ENCODE measurements around the gene LENG1. TPM values are rescaled to one million over a fixed set of nuclear protein-coding genes. Genes with fewer than 3 reads are reported as not detected.
A peak's percentile ranks its signal among the peaks of the same experiment; 100 is the strongest.

LENG1 gene
- total and polyA plus RNA-seq, 2 experiments from 2014 or later = 6.9 to 10.2 TPM

DNA sequence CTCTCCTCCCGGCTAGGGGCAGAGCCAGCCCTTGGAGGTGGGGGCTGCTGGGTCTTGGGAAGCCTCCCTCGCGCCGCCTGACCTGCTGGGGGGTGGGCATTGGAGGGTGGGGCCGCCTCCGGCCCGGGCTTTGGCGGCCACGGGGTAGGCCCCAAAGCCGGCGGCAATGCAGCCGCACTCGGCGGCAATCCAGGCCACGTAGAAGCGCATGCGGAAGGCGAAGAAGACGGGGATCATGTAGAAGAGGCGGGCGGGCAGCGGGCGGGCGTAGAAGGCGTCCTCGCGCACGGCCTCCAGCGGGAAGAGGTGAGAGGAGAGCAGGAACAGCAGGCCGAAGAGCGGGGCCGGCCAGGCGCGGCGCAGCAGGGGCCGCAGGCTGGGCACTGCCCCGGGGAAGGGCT is 21.2 kb upstream of the LENG1 start:
- no peaks in the 10 kb centered on the region for H3K9me3 ChIP-seq (ENCODE audit: low read depth)
- H3K9me2 ChIP-seq (ENCODE audit: insufficient read depth) = no peaks in the 10 kb centered on the region
- no peaks in the 10 kb centered on the region; the same call in 1 of the 2 replicates for H3F3A ChIP-seq (ENCODE audit: insufficient read depth)
- H2AFZ ChIP-seq = no peak overlapping the region
- no peaks in the 10 kb centered on the region for H4K20me1 ChIP-seq (ENCODE audit: insufficient read depth)
- H3K4me2 ChIP-seq (ENCODE audit: unreplicated experiment) = no peak overlapping the region
- 0 out of 2 replicates have a peak, but pooled peaks cover 8% of the 10 kb centered on the region for H3K79me2 ChIP-seq (ENCODE audit: insufficient read depth)
- no peaks in the 10 kb centered on the region for H3K27me3 ChIP-seq (replicated peaks; ENCODE audit: insufficient read depth)
- in situ Hi-C loops (cut with MboI) = no loop called here
- H3K4me3 ChIP-seq = no peak overlapping the region
- 93 to 95% methylated on average over 25 to 37 of the region's 37 CpGs for WGBS, 2 experiments (ENCODE audit: low coverage in 1 of 2, low lambda C conversion rate in 2 of 2, missing lambda C conversion rate in 2 of 2)
- H3K4me1 ChIP-seq (ENCODE audit: insufficient read depth) = no peaks in the 10 kb centered on the region
- H3K36me3 ChIP-seq (ENCODE audit: low read depth) = peaks cover 16% of the 10 kb centered on the region; the same call in 1 of the 2 replicates
- H3K9ac ChIP-seq = no peak overlapping the region
- no peak for TF ChIP-seq EZH2 (IDR thresholded peaks at IDR 0.05; ENCODE audit: insufficient read depth, poor library complexity, severe bottlenecking)
- no peak overlapping the region for H3K27ac ChIP-seq
- no peak for DNase-seq

DNA sequence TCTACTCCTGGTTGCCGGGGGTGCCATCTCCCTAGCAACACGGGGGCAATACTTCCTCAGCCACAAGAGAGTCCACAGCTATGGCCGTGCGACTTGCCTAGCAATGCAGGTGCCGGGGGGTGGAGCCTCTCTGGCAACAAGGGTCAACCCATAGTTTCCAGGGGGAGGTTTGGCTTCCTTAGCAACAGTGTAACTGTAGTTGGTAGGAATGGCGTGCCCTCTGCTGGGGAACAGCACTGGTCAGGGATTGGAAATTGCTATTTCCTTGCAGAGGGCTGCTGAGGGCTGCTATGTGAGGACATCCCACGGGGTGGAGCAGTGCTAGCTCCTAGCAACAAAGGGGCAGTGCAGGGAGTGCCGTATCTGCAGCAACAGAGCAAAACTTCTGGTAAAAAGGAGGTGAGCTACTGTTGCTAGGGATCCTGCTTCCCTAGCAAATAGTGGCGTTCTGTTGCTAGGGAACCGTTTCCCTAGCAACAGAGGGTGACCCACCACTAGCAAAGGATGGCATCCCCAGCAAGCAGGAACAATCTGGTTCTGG is 20.5 kb upstream of the LENG1 start:
- no peak overlapping the region for H3K27ac ChIP-seq
- no peak for TF ChIP-seq EZH2 (IDR thresholded peaks at IDR 0.05; ENCODE audit: insufficient read depth, poor library complexity, severe bottlenecking)
- no peak for TF ChIP-seq EZH2phosphoT487 (IDR thresholded peaks at IDR 0.05; ENCODE audit: insufficient read depth, low read depth)

DNA sequence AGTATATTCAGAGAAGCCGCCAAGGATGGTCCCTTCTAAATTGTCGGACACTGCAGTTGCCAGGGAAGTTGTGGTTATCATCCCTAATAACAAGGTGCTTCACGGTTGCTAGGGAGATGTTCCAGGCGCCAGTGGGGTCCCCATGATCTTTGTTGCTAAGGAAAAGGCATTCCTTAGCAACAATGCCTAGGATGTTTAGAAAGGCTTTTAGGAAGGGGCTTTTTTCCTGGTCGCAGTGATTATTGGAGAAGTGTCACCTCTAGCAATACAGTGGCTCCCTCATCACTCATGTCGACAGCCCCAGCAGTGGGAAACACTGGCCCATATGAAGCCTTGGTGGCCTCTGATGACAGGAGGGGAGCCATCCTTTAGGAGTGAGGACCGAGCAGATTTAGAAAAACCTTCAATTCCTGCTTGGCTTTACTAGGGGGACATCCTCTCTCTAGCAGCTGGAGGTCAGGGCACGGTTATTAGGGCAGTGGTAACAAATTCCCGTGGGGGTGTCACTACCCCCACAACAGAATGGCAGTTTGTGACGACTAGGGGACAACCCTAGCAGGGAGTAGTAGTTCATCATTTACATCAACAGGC is 19.8 kb upstream of the LENG1 start:
- Histone ChIP-seq H3K9ac (no peak overlapping the region), H3K4me2 (ENCODE audit: unreplicated experiment) (no peak overlapping the region), H3K36me3 (ENCODE audit: low read depth) (peaks cover 16% of the 10 kb centered on the region; the same call in 1 of the 2 replicates), H3K4me3 (no peak overlapping the region), H3K9me3 (ENCODE audit: low read depth) (no peaks in the 10 kb centered on the region), H3K27ac (no peak overlapping the region), H3K9me2 (ENCODE audit: insufficient read depth) (no peaks in the 10 kb centered on the region), H3K4me1 (ENCODE audit: insufficient read depth) (no peaks in the 10 kb centered on the region), H3F3A (ENCODE audit: insufficient read depth) (no peaks in the 10 kb centered on the region; the same call in 1 of the 2 replicates), H4K20me1 (ENCODE audit: insufficient read depth) (no peaks in the 10 kb centered on the region), H3K79me2 (ENCODE audit: insufficient read depth) (no peaks in the 10 kb centered on the region), H3K27me3 (replicated peaks; ENCODE audit: insufficient read depth) (no peaks in the 10 kb centered on the region), H2AFZ (no peak overlapping the region)
- in situ Hi-C loops (cut with MboI) = no loop called here
- TF ChIP-seq EZH2phosphoT487 (IDR thresholded peaks at IDR 0.05; ENCODE audit: insufficient read depth, low read depth) = no peak
- TF ChIP-seq EZH2 (IDR thresholded peaks at IDR 0.05; ENCODE audit: insufficient read depth, poor library complexity, severe bottlenecking) = no peak
- 97 to 98% methylated on average over 9 to 10 of the region's 10 CpGs for WGBS, 2 experiments (ENCODE audit: low coverage in 1 of 2, low lambda C conversion rate in 2 of 2, missing lambda C conversion rate in 2 of 2)
- no peak for DNase-seq

More for the DNA sequence above, 20.5 kb upstream of the LENG1 start:
- no peaks in the 10 kb centered on the region for H3K9me2 ChIP-seq (ENCODE audit: insufficient read depth)
- no peaks in the 10 kb centered on the region for H4K20me1 ChIP-seq (ENCODE audit: insufficient read depth)
- in situ Hi-C loops (cut with MboI) = no loop called here
- 60 to 67% methylated on average over 10 of the region's 10 CpGs for WGBS, 2 experiments (ENCODE audit: low coverage in 1 of 2, low lambda C conversion rate in 2 of 2, missing lambda C conversion rate in 2 of 2)
- H3F3A ChIP-seq (ENCODE audit: insufficient read depth) = no peaks in the 10 kb centered on the region; the same call in 1 of the 2 replicates
- no peaks in the 10 kb centered on the region for H3K4me1 ChIP-seq (ENCODE audit: insufficient read depth)
- no peak overlapping the region for H2AFZ ChIP-seq
- H3K4me3 ChIP-seq = no peak overlapping the region
- H3K9ac ChIP-seq = no peak overlapping the region
- 0 out of 2 replicates have a peak, but pooled peaks cover 1% of the 10 kb centered on the region for H3K79me2 ChIP-seq (ENCODE audit: insufficient read depth)
- no peak overlapping the region for H3K4me2 ChIP-seq (ENCODE audit: unreplicated experiment)
- H3K36me3 ChIP-seq (ENCODE audit: low read depth) = peaks cover 16% of the 10 kb centered on the region; the same call in 1 of the 2 replicates
- H3K27me3 ChIP-seq (replicated peaks; ENCODE audit: insufficient read depth) = no peaks in the 10 kb centered on the region
- no peaks in the 10 kb centered on the region for H3K9me3 ChIP-seq (ENCODE audit: low read depth)
- peak; percentile 39 for DNase-seq

GRCh38 chr19:54178581-54179261 is 19.2 kb upstream of the LENG1 start:
- peak; percentile 30 for DNase-seq
- in situ Hi-C loops (cut with MboI) = no loop called here
- WGBS, 2 experiments (ENCODE audit: low coverage in 1 of 2, low lambda C conversion rate in 2 of 2, missing lambda C conversion rate in 2 of 2) = 78 to 82% methylated on average over 22 to 23 of the region's 23 CpGs
- Histone ChIP-seq H3K36me3 (ENCODE audit: low read depth) (peaks cover 16% of the 10 kb centered on the region; the same call in 1 of the 2 replicates), H3K4me1 (ENCODE audit: insufficient read depth) (no peaks in the 10 kb centered on the region), H3K79me2 (ENCODE audit: insufficient read depth) (no peaks in the 10 kb centered on the region), H3K4me2 (ENCODE audit: unreplicated experiment) (no peak overlapping the region), H3K9me2 (ENCODE audit: insufficient read depth) (no peaks in the 10 kb centered on the region), H2AFZ (no peak overlapping the region), H3K27ac (no peak overlapping the region), H3F3A (ENCODE audit: insufficient read depth) (no peaks in the 10 kb centered on the region; the same call in 1 of the 2 replicates), H4K20me1 (ENCODE audit: insufficient read depth) (no peaks in the 10 kb centered on the region), H3K4me3 (no peak overlapping the region), H3K27me3 (replicated peaks; ENCODE audit: insufficient read depth) (no peaks in the 10 kb centered on the region), H3K9me3 (ENCODE audit: low read depth) (no peaks in the 10 kb centered on the region), H3K9ac (no peak overlapping the region)
- no peak for TF ChIP-seq EZH2phosphoT487 (IDR thresholded peaks at IDR 0.05; ENCODE audit: insufficient read depth, low read depth)
- TF ChIP-seq EZH2 (IDR thresholded peaks at IDR 0.05; ENCODE audit: insufficient read depth, poor library complexity, severe bottlenecking) = no peak

Data from GM23248 (cell line).